ENCODE measurements around the gene WDR90.

- TF ChIP-seq CTCF (IDR thresholded peaks at IDR 0.05; ENCODE audit: insufficient read depth, low read depth, low read length) (no peak), EZH2 (IDR thresholded peaks at IDR 0.05; ENCODE audit: insufficient read depth, low read length) (no peak)
Observed at GRCh38 chr16:616733-617586, 32.2 kb upstream of the WDR90 start.
